ENCODE measurements around the gene KLHL40. TPM values are rescaled to one million over a fixed set of nuclear protein-coding genes. Genes with fewer than 3 reads are reported as not detected.

The KLHL40 gene, protein sequence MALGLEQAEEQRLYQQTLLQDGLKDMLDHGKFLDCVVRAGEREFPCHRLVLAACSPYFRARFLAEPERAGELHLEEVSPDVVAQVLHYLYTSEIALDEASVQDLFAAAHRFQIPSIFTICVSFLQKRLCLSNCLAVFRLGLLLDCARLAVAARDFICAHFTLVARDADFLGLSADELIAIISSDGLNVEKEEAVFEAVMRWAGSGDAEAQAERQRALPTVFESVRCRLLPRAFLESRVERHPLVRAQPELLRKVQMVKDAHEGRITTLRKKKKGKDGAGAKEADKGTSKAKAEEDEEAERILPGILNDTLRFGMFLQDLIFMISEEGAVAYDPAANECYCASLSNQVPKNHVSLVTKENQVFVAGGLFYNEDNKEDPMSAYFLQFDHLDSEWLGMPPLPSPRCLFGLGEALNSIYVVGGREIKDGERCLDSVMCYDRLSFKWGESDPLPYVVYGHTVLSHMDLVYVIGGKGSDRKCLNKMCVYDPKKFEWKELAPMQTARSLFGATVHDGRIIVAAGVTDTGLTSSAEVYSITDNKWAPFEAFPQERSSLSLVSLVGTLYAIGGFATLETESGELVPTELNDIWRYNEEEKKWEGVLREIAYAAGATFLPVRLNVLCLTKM
- total RNA-seq = not detected in 2 replicates

DNA sequence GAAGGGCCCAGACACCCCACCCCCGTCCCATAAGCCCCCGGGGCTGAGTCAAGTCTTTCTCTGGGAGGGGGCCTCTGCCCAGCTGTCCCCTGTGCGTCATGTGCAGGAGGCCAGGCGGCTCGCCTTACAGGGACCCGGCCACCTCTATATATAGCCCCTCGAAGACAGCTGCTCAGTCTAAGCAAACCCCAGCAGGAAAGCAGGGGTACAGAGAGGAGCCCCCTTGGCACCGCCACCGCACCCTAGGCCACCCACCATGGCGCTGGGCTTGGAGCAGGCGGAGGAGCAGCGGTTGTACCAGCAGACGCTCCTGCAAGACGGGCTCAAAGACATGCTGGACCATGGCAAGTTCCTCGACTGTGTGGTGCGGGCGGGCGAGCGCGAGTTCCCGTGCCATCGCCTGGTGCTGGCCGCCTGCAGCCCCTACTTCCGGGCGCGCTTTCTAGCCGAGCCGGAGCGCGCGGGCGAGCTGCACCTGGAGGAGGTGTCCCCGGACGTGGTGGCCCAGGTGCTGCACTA lies at the start of gene KLHL40:
TSS of gene KLHL40 (plus strand) at position 175 of the 519 bp plus-strand sequence. CDS start at position 257, 82 bp downstream.
- no peak for ATAC-seq (ENCODE audit: low read depth)
- POLR2A ChIA-PET = no interaction called here

DNA sequence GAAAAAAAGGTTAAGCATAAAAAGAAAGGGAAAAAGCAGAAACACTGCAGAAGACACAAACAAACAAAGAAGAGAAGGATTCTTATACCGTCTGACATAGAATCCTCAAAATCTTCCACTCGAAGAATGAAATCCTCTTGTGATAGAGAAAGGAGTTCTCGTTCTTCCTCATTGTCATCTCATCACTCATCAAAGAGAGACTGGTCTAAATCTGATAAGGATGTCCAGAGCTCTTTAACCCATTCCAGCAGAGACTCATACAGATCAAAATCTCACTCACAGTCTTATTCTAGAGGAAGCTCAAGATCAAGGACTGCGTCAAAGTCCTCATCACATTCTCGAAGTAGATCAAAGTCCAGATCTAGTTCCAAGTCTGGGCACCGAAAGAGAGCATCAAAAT lies 48.3 kb upstream of the KLHL40 start:
- no peak overlapping the region for H3K27ac Mint-ChIP-seq
- peaks cover 50% of the 10 kb centered on the region for H3K36me3 Mint-ChIP-seq (ENCODE audit: low read depth)
- no peak for DNase-seq
- no peaks in the 10 kb centered on the region for H3K27me3 Mint-ChIP-seq
- peaks cover 3% of the 10 kb centered on the region for H3K4me1 Mint-ChIP-seq
- ATAC-seq (ENCODE audit: low read depth) = no peak
- POLR2A ChIA-PET = interaction anchor here (0.7 kb wide), 3 partner anchors 37 to 1650 kb away, joined by 3 to 4 read pairs (median 3); partner anchors contain the start of genes NKTR and SS18L2
- H3K9me3 Mint-ChIP-seq = no peaks in the 10 kb centered on the region
- TF ChIP-seq, protein P1, sequence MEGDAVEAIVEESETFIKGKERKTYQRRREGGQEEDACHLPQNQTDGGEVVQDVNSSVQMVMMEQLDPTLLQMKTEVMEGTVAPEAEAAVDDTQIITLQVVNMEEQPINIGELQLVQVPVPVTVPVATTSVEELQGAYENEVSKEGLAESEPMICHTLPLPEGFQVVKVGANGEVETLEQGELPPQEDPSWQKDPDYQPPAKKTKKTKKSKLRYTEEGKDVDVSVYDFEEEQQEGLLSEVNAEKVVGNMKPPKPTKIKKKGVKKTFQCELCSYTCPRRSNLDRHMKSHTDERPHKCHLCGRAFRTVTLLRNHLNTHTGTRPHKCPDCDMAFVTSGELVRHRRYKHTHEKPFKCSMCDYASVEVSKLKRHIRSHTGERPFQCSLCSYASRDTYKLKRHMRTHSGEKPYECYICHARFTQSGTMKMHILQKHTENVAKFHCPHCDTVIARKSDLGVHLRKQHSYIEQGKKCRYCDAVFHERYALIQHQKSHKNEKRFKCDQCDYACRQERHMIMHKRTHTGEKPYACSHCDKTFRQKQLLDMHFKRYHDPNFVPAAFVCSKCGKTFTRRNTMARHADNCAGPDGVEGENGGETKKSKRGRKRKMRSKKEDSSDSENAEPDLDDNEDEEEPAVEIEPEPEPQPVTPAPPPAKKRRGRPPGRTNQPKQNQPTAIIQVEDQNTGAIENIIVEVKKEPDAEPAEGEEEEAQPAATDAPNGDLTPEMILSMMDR (IDR thresholded peaks at IDR 0.05) = no peak
- no peak overlapping the region for H3K4me3 Mint-ChIP-seq
- CTCF ChIA-PET = interaction anchor here (0.9 to 1.5 kb wide), 6 partner anchors 60 to 107 kb away, joined by 3 read pairs; no protein-coding TSS in a partner anchor
- intact Hi-C loops (cut with micrococcal nuclease) = loop anchor here (5.0 kb wide), 1 partner anchor 35 kb away; the partner anchor contains the start of gene NKTR

More for the DNA sequence above, at the start of gene KLHL40:
- TF ChIP-seq, protein P1 (IDR thresholded peaks at IDR 0.05) = no peak
- Mint-ChIP-seq H3K36me3 (ENCODE audit: low read depth) (no peaks in the 10 kb centered on the region), H3K9me3 (no peaks in the 10 kb centered on the region), H3K27me3 (peaks cover 19% of the 10 kb centered on the region), H3K4me1 (peaks cover 2% of the 10 kb centered on the region), H3K27ac (no peak within 1 kb of the TSS), H3K4me3 (peak within 1 kb of the TSS; percentile 58)
- CTCF ChIA-PET = no interaction called here
- intact Hi-C loops (cut with micrococcal nuclease) = no loop called here
- DNase-seq = no peak

DNA sequence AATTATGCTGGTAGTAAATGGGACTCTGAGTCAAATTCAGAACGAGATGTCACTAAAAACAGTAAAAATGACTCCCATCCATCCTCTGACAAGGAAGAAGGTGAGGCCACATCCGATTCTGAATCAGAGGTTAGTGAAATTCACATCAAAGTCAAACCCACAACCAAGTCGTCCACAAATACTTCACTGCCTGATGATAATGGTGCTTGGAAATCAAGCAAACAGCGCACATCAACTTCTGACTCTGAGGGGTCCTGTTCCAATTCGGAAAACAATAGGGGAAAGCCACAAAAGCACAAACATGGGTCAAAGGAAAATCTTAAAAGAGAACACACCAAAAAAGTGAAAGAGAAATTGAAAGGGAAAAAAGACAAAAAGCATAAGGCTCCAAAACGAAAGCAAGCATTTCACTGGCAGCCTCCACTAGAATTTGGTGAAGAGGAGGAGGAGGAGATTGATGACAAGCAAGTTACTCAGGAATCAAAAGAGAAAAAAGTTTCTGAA lies 46.9 kb upstream of the KLHL40 start:
- Mint-ChIP-seq H3K36me3 (ENCODE audit: low read depth) (peaks cover 50% of the 10 kb centered on the region), H3K27me3 (no peaks in the 10 kb centered on the region), H3K27ac (no peak overlapping the region), H3K4me3 (no peak overlapping the region), H3K4me1 (peaks cover 3% of the 10 kb centered on the region), H3K9me3 (no peaks in the 10 kb centered on the region)
- ATAC-seq (ENCODE audit: low read depth) = no peak
- ChIA-PET CTCF (no interaction called here), POLR2A (no interaction called here)
- no peak for DNase-seq
- TF ChIP-seq, protein P1 (IDR thresholded peaks at IDR 0.05) = no peak
- intact Hi-C loops (cut with micrococcal nuclease) = loop anchor here (5.0 kb wide), 1 partner anchor 36 kb away; the partner anchor contains the start of gene NKTR

DNA sequence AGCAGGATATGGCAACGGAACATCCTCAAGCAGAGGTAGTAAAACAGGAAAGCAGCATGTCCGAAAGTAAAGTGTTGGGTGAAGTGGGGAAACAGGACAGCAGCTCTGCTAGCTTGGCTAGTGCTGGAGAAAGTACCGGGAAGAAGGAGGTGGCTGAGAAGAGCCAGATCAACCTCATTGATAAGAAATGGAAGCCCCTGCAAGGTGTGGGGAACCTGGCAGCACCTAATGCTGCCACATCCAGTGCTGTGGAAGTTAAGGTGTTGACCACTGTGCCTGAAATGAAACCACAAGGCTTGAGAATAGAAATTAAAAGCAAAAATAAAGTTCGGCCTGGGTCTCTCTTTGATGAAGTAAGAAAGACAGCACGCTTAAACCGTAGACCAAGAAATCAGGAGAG lies 46.1 kb upstream of the KLHL40 start:
- ATAC-seq (ENCODE audit: low read depth) (no peak), DNase-seq (no peak)
- TF ChIP-seq, protein P1 (IDR thresholded peaks at IDR 0.05) = no peak
- CTCF ChIA-PET = no interaction called here
- Mint-ChIP-seq H3K36me3 (ENCODE audit: low read depth) (peaks cover 48% of the 10 kb centered on the region), H3K4me1 (peaks cover 3% of the 10 kb centered on the region), H3K9me3 (no peaks in the 10 kb centered on the region), H3K27ac (no peak overlapping the region), H3K27me3 (no peaks in the 10 kb centered on the region), H3K4me3 (no peak overlapping the region)
- POLR2A ChIA-PET = no interaction called here
- intact Hi-C loops (cut with micrococcal nuclease) = loop anchor here (5.0 kb wide), 1 partner anchor 37 kb away; the partner anchor contains the start of gene NKTR

DNA sequence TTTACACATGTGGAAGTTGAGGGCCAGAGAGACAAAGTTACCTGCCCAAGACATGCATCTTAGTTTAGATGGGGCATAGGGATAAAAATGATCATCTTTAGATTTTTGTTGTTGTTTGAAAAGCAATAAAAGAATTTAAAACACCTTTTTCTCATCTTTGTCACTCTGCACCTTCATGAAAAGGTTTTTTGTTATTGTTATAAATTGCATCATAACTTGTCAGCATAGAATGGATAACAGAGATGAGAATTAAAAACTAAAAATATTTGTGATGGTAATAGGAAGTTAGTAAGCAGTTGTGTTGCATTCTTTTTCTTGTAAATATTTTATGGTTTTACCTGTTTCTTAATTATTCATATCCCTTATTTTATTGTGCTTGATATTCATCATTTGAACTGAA lies 45.2 kb upstream of the KLHL40 start:
- no peak for DNase-seq
- CTCF ChIA-PET = no interaction called here
- Mint-ChIP-seq H3K27me3 (no peaks in the 10 kb centered on the region), H3K4me3 (no peak overlapping the region), H3K4me1 (peaks cover 1% of the 10 kb centered on the region), H3K27ac (no peak overlapping the region), H3K9me3 (no peaks in the 10 kb centered on the region), H3K36me3 (ENCODE audit: low read depth) (peaks cover 51% of the 10 kb centered on the region)
- TF ChIP-seq, protein P1 (IDR thresholded peaks at IDR 0.05) = no peak
- POLR2A ChIA-PET = no interaction called here
- no peak for ATAC-seq (ENCODE audit: low read depth)
- intact Hi-C loops (cut with micrococcal nuclease) = no loop called here
